Suprapubic skin (tissue), 4 donors: ENCODE measurements around the gene FBXO5. TPM values are rescaled to one million over a fixed set of nuclear protein-coding genes. Genes with fewer than 3 reads are reported as not detected.
A peak's percentile ranks its signal among the peaks of the same experiment; 100 is the strongest.
"Not testable (repeated sequence)": the region's sequence is repeated elsewhere in the genome, so short reads cannot be mapped to it uniquely, and the experiment has no call there.

ENCODE experiments used
- DNase-seq, 2 donors: peaks; one replicate each; pipeline ENCODE4 v3.0.0-alpha.2; 2019; ENCODE audit warnings: low spot score in 2 of 2
- H3K27ac ChIP-seq: fragments of 200-600 bp; sonication (generic); one replicate; pipeline ENCODE4 v1.5.1; 2019
- H3K27me3 ChIP-seq: fragments of 200-600 bp; sonication (generic); one replicate; pipeline ENCODE4 v1.5.1; 2019
- H3K36me3 ChIP-seq: fragments of 200-600 bp; sonication (generic); one replicate; pipeline ENCODE4 v1.5.1; 2019
- H3K4me1 ChIP-seq: fragments of 200-600 bp; sonication (generic); one replicate; pipeline ENCODE4 v1.5.1; 2019
- H3K4me3 ChIP-seq: fragments of 200-600 bp; sonication (generic); one replicate; pipeline ENCODE4 v1.5.1; 2019; ENCODE audit warnings: mild to moderate bottlenecking
- H3K9me3 ChIP-seq: fragments of 200-600 bp; sonication (generic); one replicate; pipeline ENCODE4 v1.5.1; 2019
- CTCF ChIP-seq, 2 donors: fragments of 200-600 bp in 1 of 2; fragments of 450-650 bp in 1 of 2; sonication (generic) in 1 of 2; IDR thresholded peaks; one replicate each; pipeline ENCODE4 v1.5.1; 2016 to 2019; ENCODE audit warnings: antibody characterized with exemption in 2 of 2, mild to moderate bottlenecking in 1 of 2, moderate library complexity in 1 of 2
- EP300 ChIP-seq: sonication (generic); formaldehyde crosslinking; IDR thresholded peaks from one replicate; pipeline ENCODE4 v1.6.1; 2017; ENCODE audit warnings: antibody characterized with exemption
- POLR2A ChIP-seq, 2 donors: fragments of 450-650 bp; IDR thresholded peaks; one replicate each; pipeline ENCODE4 v1.6.1; 2017; ENCODE audit warnings: antibody characterized with exemption in 2 of 2, mild to moderate bottlenecking in 2 of 2, moderate library complexity in 2 of 2
- POLR2AphosphoS5 ChIP-seq, 3 donors: sonication (generic); formaldehyde crosslinking; IDR thresholded peaks; one replicate each; pipeline ENCODE4 v1.6.1; 2017; ENCODE audit warnings: antibody characterized with exemption in 3 of 3
- WGBS: methylation state at CpG from one replicate; pipeline ENCODE4 v1.1.5; 2018; 5-methylcytosine and 5-hydroxymethylcytosine counted together
- total RNA-seq, 4 donors: library from RNA; depleted of rRNA; stranded (reverse); fragments of >200 nt; gene quantifications; one replicate each; pipeline ENCODE4 v1.1.0, GENCODE V29; 2016

FBXO5 gene
- total RNA-seq, 4 donors from 2014 or later: 2.4 to 3.5 (median 3.3) TPM

DNA sequence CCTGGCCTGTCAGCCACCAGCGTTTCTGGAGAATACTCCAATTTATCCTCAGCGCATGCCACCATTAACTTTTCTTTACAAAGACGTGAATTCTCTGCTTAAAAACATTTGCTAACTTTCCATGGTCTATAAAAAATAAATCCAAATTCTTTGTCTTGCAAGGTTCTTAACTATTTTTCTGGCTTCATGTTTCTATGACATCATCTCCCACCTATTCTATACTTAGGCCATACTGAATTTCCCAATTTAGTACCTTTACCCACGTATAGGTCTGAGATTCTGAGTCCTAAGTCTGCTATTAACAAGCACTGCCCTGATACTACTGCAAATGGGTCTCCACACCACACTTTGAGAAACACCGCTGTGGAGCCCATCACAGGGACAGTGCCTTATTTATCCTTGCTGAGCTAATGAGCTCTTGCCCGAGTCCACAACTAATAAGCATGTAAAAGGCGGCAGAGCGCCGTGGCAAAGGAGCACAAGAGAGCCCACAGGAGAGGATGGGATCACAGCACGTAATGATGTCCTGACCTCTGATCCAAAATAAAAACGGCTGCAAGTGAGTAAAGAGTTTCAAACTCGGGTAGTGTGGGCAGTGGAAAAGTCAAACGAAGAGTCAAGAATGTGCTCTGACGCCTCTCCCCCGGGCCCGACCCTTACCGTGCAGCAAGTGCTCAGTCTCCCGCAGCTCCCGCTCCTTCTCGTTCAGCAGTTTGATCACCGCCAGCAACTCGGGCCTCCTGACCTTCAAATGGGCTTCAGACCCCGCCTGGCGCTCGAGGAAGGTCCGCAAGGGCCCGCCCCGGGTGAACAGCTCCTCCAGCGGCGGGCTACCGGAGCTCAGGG lies 19.1 kb upstream of the FBXO5 start:
- Histone ChIP-seq H3K27me3 (no peaks in the 10 kb centered on the region), H3K27ac (peak overlapping the region; percentile 89), H3K36me3 (peaks cover 13% of the 10 kb centered on the region), H3K9me3 (no peaks in the 10 kb centered on the region), H3K4me1 (peaks cover 42% of the 10 kb centered on the region), H3K4me3 (peak overlapping the region; percentile 83)
- DNase-seq: no peak
- no peak for TF ChIP-seq POLR2A (IDR thresholded peaks at IDR 0.05)
- no peak for TF ChIP-seq POLR2AphosphoS5 (IDR thresholded peaks at IDR 0.05)
- no peak for TF ChIP-seq EP300
- no peak for TF ChIP-seq CTCF (IDR thresholded peaks at IDR 0.05)
- WGBS: 4% methylated on average over 22 of the region's 31 CpGs

GRCh38 chr6:153000790-153001189 lies 17.9 kb upstream of the FBXO5 start:
- H3K4me3 ChIP-seq: peak overlapping the region; percentile 7
- not testable (repeated sequence) for DNase-seq, H3K27me3 ChIP-seq, H3K27ac ChIP-seq, H3K9me3 ChIP-seq
- peaks cover 16% of the 10 kb centered on the region for H3K36me3 ChIP-seq
- peaks cover 42% of the 10 kb centered on the region for H3K4me1 ChIP-seq
- WGBS: 95% methylated on average over 9 of the region's 9 CpGs

DNA sequence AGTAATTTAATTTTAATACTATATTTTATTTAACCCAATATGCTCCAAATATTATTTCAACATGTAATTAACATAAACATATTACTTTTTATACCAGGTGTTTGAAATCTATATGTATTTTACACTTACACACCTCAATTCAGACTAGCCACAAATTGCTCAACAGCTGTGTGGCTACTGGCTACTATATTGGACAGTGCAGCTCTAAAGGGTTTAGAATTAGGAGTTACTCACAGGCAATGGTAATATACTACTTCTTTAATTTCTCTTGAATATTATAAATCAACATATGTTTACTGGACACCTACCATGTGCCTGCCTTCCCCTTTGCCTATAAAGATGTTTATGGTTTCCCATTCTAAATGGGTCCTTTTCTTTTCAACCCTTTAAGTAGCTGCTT lies 17.4 kb upstream of the FBXO5 start:
- Histone ChIP-seq H3K9me3 (no peaks in the 10 kb centered on the region), H3K4me3 (no peak overlapping the region), H3K36me3 (peaks cover 16% of the 10 kb centered on the region), H3K4me1 (peaks cover 42% of the 10 kb centered on the region), H3K27me3 (no peaks in the 10 kb centered on the region), H3K27ac (no peak overlapping the region)
- TF ChIP-seq CTCF (IDR thresholded peaks at IDR 0.05) (no peak), POLR2A (IDR thresholded peaks at IDR 0.05) (no peak), POLR2AphosphoS5 (IDR thresholded peaks at IDR 0.05) (no peak), EP300 (no peak)
- no peak for DNase-seq

DNA sequence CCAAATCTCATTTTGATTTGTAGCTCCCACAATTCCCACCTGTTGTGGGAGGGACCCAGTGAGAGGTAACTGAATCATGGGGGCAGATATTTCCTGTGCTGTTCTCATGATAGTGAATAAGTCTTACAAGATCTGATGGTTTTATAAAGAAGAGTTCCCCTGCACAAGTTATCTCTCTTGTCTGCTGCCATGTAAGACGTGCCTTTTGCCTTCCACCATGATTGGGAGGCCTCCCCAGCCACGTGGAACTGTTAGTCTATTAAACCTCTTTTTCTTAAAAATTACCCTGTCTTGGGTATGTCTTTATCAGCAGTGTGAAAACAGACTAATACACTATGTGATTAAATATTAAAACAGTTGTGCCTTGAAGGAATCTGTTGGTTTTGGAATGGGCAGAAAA lies 16.7 kb upstream of the FBXO5 start:
- H3K9me3 ChIP-seq, H3K27me3 ChIP-seq, DNase-seq, H3K27ac ChIP-seq, H3K4me3 ChIP-seq: not testable (repeated sequence)
- Histone ChIP-seq H3K4me1 (peaks cover 42% of the 10 kb centered on the region), H3K36me3 (peaks cover 16% of the 10 kb centered on the region)
- WGBS: 78% methylated on average over 2 of the region's 2 CpGs

- Histone ChIP-seq H3K4me1 (peaks cover 6% of the 10 kb centered on the region), H3K27ac (no peak overlapping the region), H3K9me3 (no peaks in the 10 kb centered on the region), H3K4me3 (no peak overlapping the region), H3K27me3 (no peaks in the 10 kb centered on the region), H3K36me3 (peaks cover 45% of the 10 kb centered on the region)
- no peak for DNase-seq
- TF ChIP-seq EP300: no peak
- no peak for TF ChIP-seq POLR2AphosphoS5 (IDR thresholded peaks at IDR 0.05)
- TF ChIP-seq CTCF (IDR thresholded peaks at IDR 0.05): no peak
- no peak for TF ChIP-seq POLR2A (IDR thresholded peaks at IDR 0.05)
These were observed 11.0 kb upstream of the FBXO5 start for GRCh38 chr6:152993847-152994246.

DNA sequence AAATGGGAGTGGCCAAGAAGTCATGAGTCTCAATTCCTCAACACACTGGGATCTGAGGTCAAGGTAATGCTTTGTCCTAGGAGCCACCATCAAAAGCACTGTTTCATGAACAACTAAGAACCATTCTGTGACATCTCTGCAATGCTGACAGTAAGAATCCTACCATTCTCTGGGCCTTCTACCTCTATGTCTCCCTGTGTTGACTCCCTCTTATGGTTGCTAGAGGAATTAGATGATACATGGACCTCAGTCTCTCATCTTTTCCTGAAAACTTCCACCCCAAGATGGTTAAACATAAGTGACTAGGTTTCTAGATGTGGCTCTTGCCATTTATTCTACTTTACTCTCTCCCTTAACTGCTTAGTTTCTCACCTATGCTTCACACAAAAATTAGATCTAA lies 10.6 kb upstream of the FBXO5 start:
- TF ChIP-seq POLR2A (IDR thresholded peaks at IDR 0.05) (no peak), CTCF (IDR thresholded peaks at IDR 0.05) (no peak), POLR2AphosphoS5 (IDR thresholded peaks at IDR 0.05) (no peak), EP300 (no peak)
- Histone ChIP-seq H3K36me3 (peaks cover 45% of the 10 kb centered on the region), H3K9me3 (no peaks in the 10 kb centered on the region), H3K4me1 (peaks cover 5% of the 10 kb centered on the region), H3K4me3 (no peak overlapping the region), H3K27me3 (no peaks in the 10 kb centered on the region), H3K27ac (no peak overlapping the region)
- no peak for DNase-seq
